HL-60 (cell line): ENCODE measurements around the gene PSAT1.

Experiments used
- DNase-seq, 2 experiments: peaks; one replicate each; pipeline ENCODE4 v3.0.0-alpha.2; 2010 to 2020; ENCODE audit warnings: low read depth in 1 of 2, low spot score in 1 of 2
- H3K27ac ChIP-seq: fragments of 250-450 bp; sonication (Bioruptor Pico); replicated peaks from 2 replicates; pipeline ENCODE4 v1.5.1; 2020; ENCODE audit warnings: mild to moderate bottlenecking, moderate library complexity
- H3K27me3 ChIP-seq: fragments of 250-450 bp; sonication (Bioruptor Pico); 2 replicates; pipeline ENCODE4 v1.5.1; 2021; ENCODE audit warnings: mild to moderate bottlenecking, moderate library complexity; ENCODE audit not compliant: insufficient read depth, poor library complexity, severe bottlenecking
- H3K4me3 ChIP-seq: replicated peaks from 2 replicates; pipeline ENCODE4 v1.5.1; 2011; ENCODE audit warnings: mild to moderate bottlenecking, control low read depth, low read length; ENCODE audit not compliant: insufficient read depth
- GABPA ChIP-seq: IDR thresholded peaks from 2 replicates; pipeline ENCODE4 v1.6.1; 2012; ENCODE audit warnings: low read depth
- POLR2AphosphoS5 ChIP-seq: IDR thresholded peaks from 2 replicates; pipeline ENCODE4 v1.6.1; 2012; ENCODE audit warnings: low read depth
- SPI1 ChIP-seq: IDR thresholded peaks from 2 replicates; pipeline ENCODE4 v1.6.1; 2012; ENCODE audit warnings: low read depth, mild to moderate bottlenecking, borderline replicate concordance
- TF ChIP-seq, protein P1 (sequence below): IDR thresholded peaks from one replicate; pipeline ENCODE4 v1.5.1; 2011; ENCODE audit warnings: low read length, control low read depth, inconsistent platforms; ENCODE audit not compliant: insufficient read depth
- TF ChIP-seq, protein P2 (sequence below): IDR thresholded peaks from 2 replicates; pipeline ENCODE4 v1.6.1; 2012; ENCODE audit warnings: low read depth; ENCODE audit not compliant: insufficient replicate concordance

Gene PSAT1

DNA sequence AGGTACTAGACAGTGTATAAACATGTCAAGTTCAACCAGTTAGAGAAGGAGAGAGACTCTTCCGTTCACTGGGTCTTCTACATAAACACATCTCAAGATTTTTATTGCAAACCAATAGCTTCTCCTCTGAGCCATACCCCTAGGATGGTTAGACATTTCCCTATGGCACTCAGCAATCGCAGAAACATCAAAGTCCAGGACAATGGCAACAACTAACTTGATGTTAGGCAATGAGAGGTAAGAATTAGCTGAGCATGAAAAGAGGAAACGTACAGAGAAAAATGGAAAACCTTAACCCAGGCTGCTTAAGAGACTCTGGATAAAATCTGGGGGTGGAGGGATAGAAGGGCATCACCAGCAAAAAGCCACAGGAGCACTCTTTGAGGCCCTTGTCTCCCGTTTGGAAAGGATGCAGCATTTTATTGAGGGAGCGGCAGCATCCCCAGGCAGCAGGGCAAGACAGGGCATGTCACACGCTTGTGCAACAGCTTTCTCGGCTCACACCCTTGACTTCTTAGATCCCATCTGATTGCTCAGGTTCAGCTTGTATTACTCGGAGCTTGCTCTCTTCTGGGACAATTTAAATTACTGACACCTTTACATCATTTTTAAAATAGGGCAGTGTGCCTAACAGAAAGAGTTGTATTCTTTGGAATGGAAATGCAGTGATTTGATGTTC lies 8.6 kb upstream of the PSAT1 start:
- no peak for DNase-seq
- H3K4me3 ChIP-seq, result no peak overlapping the region
- TF ChIP-seq, protein P1, sequence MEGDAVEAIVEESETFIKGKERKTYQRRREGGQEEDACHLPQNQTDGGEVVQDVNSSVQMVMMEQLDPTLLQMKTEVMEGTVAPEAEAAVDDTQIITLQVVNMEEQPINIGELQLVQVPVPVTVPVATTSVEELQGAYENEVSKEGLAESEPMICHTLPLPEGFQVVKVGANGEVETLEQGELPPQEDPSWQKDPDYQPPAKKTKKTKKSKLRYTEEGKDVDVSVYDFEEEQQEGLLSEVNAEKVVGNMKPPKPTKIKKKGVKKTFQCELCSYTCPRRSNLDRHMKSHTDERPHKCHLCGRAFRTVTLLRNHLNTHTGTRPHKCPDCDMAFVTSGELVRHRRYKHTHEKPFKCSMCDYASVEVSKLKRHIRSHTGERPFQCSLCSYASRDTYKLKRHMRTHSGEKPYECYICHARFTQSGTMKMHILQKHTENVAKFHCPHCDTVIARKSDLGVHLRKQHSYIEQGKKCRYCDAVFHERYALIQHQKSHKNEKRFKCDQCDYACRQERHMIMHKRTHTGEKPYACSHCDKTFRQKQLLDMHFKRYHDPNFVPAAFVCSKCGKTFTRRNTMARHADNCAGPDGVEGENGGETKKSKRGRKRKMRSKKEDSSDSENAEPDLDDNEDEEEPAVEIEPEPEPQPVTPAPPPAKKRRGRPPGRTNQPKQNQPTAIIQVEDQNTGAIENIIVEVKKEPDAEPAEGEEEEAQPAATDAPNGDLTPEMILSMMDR, result no peak
- 0 out of 2 replicates have a peak, but pooled peaks have one; percentile 13 for TF ChIP-seq SPI1
- H3K27me3 ChIP-seq, result no peaks in the 10 kb centered on the region
- H3K27ac ChIP-seq, result no peak overlapping the region

DNA sequence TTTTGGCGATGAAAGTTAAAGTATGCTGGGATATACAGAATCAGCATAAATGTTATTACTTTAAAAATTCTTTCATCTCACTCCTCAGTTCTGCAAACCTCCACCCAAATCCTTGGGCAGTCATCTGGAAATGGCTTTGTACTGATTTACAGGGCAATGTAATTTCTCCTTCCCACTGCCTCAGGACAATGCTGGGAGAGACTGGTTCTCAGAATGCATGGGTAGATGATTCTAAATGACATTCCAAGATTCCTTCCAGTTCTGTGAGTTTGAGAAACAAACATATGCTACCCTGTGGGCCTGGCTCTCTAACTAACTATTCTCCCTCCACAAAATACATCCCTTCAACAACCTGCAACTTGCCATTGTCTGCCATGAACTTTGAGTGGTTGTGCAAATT lies 7.5 kb upstream of the PSAT1 start:
- Histone ChIP-seq H3K27ac (no peak overlapping the region), H3K27me3 (no peaks in the 10 kb centered on the region), H3K4me3 (no peak overlapping the region)
- no peak for TF ChIP-seq SPI1
- DNase-seq, result no peak

DNA sequence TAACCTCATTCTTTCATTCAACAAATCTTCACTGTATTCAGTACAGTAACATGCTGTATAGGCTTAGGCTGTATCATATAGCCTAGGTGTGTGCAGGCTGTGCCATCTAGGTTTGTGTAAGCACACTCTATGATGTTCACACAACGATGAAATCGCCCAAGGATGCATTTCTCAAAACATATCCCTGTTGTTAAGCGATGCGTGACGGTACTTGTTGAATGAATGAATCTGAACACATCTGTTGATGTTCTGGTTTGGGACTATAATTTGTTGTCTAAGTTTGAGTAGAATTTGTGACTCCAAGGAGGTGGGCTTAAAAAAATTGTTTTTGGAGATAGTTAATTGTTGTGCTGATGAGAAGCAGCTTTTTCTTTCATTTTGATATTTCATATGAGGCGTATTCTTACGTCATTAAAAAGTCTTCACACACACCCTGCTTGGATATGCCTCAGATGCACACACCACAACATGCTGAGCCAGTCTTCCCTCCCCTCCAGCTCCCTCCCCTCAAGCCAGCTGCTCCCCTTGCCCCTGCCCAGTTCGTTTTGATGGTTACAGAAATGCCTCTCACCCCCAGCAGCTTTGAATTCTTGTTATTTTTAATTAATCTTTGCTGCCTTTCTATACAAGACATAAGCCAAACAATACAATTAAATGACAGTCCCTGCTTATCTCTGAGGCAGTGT lies 5.5 kb upstream of the PSAT1 start:
- TF ChIP-seq, protein P1, result no peak
- TF ChIP-seq, protein P2, sequence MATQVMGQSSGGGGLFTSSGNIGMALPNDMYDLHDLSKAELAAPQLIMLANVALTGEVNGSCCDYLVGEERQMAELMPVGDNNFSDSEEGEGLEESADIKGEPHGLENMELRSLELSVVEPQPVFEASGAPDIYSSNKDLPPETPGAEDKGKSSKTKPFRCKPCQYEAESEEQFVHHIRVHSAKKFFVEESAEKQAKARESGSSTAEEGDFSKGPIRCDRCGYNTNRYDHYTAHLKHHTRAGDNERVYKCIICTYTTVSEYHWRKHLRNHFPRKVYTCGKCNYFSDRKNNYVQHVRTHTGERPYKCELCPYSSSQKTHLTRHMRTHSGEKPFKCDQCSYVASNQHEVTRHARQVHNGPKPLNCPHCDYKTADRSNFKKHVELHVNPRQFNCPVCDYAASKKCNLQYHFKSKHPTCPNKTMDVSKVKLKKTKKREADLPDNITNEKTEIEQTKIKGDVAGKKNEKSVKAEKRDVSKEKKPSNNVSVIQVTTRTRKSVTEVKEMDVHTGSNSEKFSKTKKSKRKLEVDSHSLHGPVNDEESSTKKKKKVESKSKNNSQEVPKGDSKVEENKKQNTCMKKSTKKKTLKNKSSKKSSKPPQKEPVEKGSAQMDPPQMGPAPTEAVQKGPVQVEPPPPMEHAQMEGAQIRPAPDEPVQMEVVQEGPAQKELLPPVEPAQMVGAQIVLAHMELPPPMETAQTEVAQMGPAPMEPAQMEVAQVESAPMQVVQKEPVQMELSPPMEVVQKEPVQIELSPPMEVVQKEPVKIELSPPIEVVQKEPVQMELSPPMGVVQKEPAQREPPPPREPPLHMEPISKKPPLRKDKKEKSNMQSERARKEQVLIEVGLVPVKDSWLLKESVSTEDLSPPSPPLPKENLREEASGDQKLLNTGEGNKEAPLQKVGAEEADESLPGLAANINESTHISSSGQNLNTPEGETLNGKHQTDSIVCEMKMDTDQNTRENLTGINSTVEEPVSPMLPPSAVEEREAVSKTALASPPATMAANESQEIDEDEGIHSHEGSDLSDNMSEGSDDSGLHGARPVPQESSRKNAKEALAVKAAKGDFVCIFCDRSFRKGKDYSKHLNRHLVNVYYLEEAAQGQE, result no peak
- no peak for DNase-seq
- Histone ChIP-seq H3K27me3 (no peaks in the 10 kb centered on the region), H3K4me3 (no peak overlapping the region), H3K27ac (no peak overlapping the region)

DNA sequence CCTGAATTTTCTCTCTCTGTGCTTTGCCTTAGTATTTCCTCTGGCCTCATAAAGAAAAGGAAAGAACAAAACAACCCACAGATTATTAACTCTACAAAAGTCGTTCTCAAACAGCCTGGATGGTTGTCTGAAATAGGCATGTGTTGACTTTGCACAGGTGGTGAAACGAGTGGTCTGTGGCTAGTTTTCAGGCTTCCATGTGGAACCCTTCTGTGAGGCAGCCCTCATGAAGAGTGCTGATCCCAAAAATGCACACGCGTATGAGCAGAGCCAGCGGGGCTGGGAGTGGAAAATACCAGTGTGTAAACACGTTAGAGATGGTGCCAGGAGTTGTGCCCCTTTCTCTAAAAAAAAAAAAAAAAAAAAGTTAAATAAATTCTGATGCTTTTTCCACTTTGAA lies 4.9 kb upstream of the PSAT1 start:
- DNase-seq, result no peak

More for the DNA sequence above, 4.9 kb upstream of the PSAT1 start:
- TF ChIP-seq, protein P1, result no peak
- TF ChIP-seq GABPA, result no peak
- no peak for TF ChIP-seq POLR2AphosphoS5
- TF ChIP-seq, protein P2, result no peak
- no peak for TF ChIP-seq SPI1
- Histone ChIP-seq H3K27me3 (no peaks in the 10 kb centered on the region), H3K27ac (no peak overlapping the region), H3K4me3 (no peak overlapping the region)
